Activated T-helper 1 cell treated with anti-CD3 and anti-CD28 coated beads, Interleukin-12 subunit alpha, Interleukin-12 subunit beta, Interleukin-2, Interleukin-4 antibody, amounts not matched to agents 30 ng/mL and 10 ng/mL and 1 ng/mL, durations not matched to agents 14 hours and 24 hours and 36 hours (primary cell): ENCODE measurements around the gene SPATA16. TPM values are rescaled to one million over a fixed set of nuclear protein-coding genes. Genes with fewer than 3 reads are reported as not detected.

Source experiments
- DNase-seq: peaks from one replicate; pipeline ENCODE4 v3.0.0; 2021; ENCODE audit warnings: low spot score
- H3K27ac Mint-ChIP-seq: one replicate; pipeline ENCODE4 v1.8.0; 2021; ENCODE audit warnings: mild to moderate bottlenecking, mixed read lengths
- H3K27me3 Mint-ChIP-seq: one replicate; pipeline ENCODE4 v1.8.0; 2022; ENCODE audit warnings: mild to moderate bottlenecking, moderate library complexity, mixed read lengths; ENCODE audit not compliant: insufficient read depth
- H3K36me3 Mint-ChIP-seq: one replicate; pipeline ENCODE4 v1.8.0; 2021; ENCODE audit warnings: low read depth, mixed read lengths
- H3K4me1 Mint-ChIP-seq: one replicate; pipeline ENCODE4 v1.8.0; 2021; ENCODE audit warnings: low read depth, mixed read lengths
- H3K4me3 Mint-ChIP-seq: one replicate; pipeline ENCODE4 v1.8.0; 2021; ENCODE audit warnings: mild to moderate bottlenecking, moderate library complexity, mixed read lengths
- H3K9me3 Mint-ChIP-seq: one replicate; pipeline ENCODE4 v1.8.0; 2021; ENCODE audit warnings: mixed read lengths
- intact Hi-C: fragments of 100-400 bp; cut with micrococcal nuclease; formaldehyde crosslinking; loops from one replicate; pipeline ENCODE4 v1.15.1; 2024
- total RNA-seq: library from RNA; stranded (reverse); gene quantifications from 2 replicates; pipeline ENCODE4 v1.2.3, GENCODE V29; 2022

SPATA16 gene
- total RNA-seq, 1 donor from 2014 or later = not detected

DNA sequence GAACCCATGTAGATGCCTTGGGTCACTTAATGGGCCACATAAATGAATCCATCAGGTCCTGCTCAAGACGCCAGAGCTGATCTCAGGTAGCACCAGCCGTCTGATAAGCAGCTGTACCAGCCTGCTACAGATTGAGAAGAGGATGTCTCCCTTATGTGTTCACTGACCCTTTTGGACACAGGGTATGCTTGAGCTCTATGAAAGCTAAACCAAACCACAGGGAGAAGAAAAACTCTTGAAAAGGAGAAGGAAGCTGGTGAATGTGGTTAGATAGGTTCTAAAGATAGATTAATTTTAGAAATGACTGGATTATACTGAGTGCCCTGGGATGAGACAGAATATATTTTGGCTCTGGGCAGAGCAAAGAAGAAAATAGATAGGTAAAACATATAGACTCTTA lies 187.5 kb downstream of the SPATA16 start:
- intact Hi-C loops = no loop called here
- no peak overlapping the region for H3K4me3 Mint-ChIP-seq
- no peaks in the 10 kb centered on the region for H3K4me1 Mint-ChIP-seq
- H3K27ac Mint-ChIP-seq = no peak overlapping the region
- DNase-seq = no peak
- no peaks in the 10 kb centered on the region for H3K9me3 Mint-ChIP-seq
- no peaks in the 10 kb centered on the region for H3K36me3 Mint-ChIP-seq
- H3K27me3 Mint-ChIP-seq = no peaks in the 10 kb centered on the region

DNA sequence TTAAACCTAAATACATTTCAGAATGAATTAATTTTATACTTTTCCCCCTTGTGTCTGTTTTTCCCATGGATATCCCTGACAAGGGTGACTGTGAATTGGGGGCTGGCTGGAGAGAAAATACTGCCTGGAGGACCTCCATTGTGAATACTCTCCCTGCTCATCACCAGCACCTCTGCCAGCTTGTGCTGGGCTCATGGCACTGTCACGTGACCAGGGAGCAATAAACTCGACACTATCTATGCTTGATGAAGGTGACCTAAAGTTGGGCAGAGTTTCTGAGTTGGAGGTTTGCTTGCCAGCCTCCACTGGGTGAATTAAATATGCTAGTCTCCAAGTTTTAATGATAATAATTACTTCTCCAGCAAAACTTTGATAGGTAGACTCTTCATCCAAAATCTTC lies 189.5 kb downstream of the SPATA16 start:
- Mint-ChIP-seq H3K4me1 (no peaks in the 10 kb centered on the region), H3K27ac (no peak overlapping the region), H3K9me3 (no peaks in the 10 kb centered on the region), H3K36me3 (no peaks in the 10 kb centered on the region), H3K4me3 (no peak overlapping the region), H3K27me3 (no peaks in the 10 kb centered on the region)
- intact Hi-C loops = no loop called here
- DNase-seq = no peak

DNA sequence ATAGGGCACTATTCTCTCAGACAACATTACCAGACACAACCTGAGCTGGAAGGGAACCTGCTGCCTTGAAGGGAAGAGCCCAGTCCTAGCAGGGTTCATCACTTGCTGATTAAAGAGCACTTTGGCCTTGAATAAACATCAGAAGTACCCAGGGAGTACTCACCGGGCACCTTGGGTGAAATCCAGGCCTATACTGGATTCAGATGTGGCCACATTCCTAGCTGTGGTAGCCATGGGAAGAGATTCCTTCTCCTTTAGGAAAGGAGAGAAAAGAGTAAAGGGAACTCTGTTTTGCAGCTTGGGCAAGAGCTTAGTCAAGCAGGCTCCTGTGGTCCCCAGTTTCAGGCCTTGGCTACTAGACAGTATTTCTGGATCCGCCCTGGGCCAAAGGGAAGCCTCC lies 195.0 kb downstream of the SPATA16 start:
- Mint-ChIP-seq H3K4me3 (no peak overlapping the region), H3K27me3 (peaks cover 2% of the 10 kb centered on the region), H3K36me3 (no peaks in the 10 kb centered on the region), H3K4me1 (no peaks in the 10 kb centered on the region), H3K27ac (no peak overlapping the region), H3K9me3 (no peaks in the 10 kb centered on the region)
- DNase-seq = no peak
- intact Hi-C loops = no loop called here

DNA sequence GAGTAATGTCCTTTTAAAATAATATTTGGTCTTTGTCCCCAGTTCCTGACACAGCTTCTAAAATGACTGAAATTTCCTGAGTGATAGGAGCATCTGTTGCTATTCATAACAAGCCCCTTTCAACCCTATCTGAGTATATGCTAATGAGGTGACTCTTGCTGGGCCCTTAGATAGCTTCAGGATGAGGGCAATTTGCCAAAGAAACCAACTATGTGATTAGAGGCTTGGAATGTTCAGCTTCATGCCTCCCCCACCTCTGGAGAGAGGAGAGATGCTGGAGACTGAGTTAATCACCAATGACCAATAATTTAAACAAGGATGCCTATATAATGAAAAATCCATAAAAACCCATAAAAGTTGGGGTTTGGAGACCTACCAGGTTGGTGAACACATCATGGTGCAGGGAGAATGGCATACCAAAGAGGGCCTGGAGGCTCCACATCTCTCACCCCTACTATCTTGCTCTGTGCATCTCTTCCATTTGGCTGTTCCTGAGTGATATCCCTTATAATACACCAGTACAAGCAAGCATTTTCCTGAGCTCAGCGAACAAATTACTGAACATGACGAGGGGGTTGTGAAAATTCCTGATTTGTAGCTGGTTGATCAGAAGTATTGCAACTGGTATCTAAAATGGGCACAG lies 201.3 kb downstream of the SPATA16 start:
- Mint-ChIP-seq H3K27me3 (peaks cover 2% of the 10 kb centered on the region), H3K4me1 (no peaks in the 10 kb centered on the region), H3K27ac (no peak overlapping the region), H3K36me3 (no peaks in the 10 kb centered on the region), H3K9me3 (no peaks in the 10 kb centered on the region), H3K4me3 (no peak overlapping the region)
- intact Hi-C loops = no loop called here
- DNase-seq = no peak

DNA sequence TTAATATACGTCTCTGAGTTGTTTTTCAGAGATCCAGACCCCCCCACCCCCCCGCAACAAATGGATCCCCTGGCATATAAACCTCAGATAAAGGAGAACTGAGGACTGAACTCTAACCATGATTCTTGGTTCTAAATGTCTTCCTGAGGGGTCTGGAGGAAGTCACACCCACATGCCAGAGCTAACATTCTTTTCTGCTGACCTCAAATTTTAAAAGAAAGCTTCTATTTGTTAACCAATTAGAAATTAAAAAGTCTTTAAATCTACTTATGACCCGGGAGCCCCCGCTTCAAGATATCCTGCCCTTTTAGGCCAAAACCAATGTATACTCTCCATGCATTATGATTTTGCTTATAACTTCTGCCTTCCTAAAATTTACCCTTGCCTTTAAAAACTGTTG lies 202.2 kb downstream of the SPATA16 start:
- intact Hi-C loops = no loop called here
- H3K36me3 Mint-ChIP-seq = no peaks in the 10 kb centered on the region
- H3K4me3 Mint-ChIP-seq = no peak overlapping the region
- no peak for DNase-seq
- peaks cover 2% of the 10 kb centered on the region for H3K27me3 Mint-ChIP-seq
- H3K4me1 Mint-ChIP-seq = no peaks in the 10 kb centered on the region
- no peaks in the 10 kb centered on the region for H3K9me3 Mint-ChIP-seq
- H3K27ac Mint-ChIP-seq = no peak overlapping the region

DNA sequence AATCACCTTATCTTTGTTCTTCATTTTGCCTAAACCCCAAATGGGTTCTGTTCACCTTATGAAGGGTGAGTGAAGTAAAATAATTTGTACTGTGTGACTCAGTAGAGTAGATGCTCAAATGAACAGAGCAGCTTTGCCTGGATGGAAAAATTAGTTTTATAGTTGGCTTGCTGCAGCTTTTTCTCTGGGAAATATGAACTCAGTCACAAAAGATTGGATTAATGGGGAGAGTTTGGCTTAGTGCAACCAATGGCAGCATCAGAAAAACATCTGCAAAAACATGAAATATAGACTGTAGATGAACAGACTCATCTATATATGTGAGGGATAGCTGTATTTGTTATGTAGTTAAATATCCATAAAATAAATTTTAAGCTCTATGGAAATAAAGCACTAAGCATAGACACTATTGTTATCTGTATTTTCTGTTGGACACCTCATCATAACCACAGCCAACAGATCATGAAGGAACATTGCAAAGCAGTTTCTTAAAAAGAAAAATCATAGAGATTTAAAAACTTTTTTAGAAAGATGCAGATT lies 209.2 kb downstream of the SPATA16 start:
- DNase-seq = no peak
- intact Hi-C loops = no loop called here
- H3K27me3 Mint-ChIP-seq = no peaks in the 10 kb centered on the region
- H3K9me3 Mint-ChIP-seq = no peaks in the 10 kb centered on the region
- H3K27ac Mint-ChIP-seq = no peak overlapping the region
- H3K4me3 Mint-ChIP-seq = no peak overlapping the region
- no peaks in the 10 kb centered on the region for H3K36me3 Mint-ChIP-seq
- H3K4me1 Mint-ChIP-seq = no peaks in the 10 kb centered on the region

DNA sequence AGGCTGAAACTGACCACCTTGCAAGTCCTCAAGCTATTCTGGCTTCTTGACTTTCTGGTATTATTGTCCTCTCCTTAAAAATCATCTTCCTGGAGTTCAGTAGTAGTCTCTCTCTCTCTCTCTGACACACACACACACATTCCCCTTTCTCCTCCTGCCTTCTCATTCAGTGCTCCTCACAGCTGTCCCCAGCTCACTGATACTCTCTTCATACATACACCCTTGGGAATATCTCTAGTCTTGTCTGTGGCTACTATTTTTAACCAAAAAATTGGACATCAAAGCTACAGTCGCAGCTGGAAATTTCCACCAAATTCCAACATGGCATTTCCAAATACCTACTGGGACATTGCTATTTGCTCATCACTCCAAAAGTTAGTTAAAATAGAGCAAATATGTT lies 211.6 kb downstream of the SPATA16 start:
- DNase-seq = no peak
- Mint-ChIP-seq H3K36me3 (no peaks in the 10 kb centered on the region), H3K27ac (no peak overlapping the region), H3K4me1 (no peaks in the 10 kb centered on the region), H3K4me3 (no peak overlapping the region), H3K9me3 (no peaks in the 10 kb centered on the region), H3K27me3 (no peaks in the 10 kb centered on the region)
- intact Hi-C loops = no loop called here

DNA sequence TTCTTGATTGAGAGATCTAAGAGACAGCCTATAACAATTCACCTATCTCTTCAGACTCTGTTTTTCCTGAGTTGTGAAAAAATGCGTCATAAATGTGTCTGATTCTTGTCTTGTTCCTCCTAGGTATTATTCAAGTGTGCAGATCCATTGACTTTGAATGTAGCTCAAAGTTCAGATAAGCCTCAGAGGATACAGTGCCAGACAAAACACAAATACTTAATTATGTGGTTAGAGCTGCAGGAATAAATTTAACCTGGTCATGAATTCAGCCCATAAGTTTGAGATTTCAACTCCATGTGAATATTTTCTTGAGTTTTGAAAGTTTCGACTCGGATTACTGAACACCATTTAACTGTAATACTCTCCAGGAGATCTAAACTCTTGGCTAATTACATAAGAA lies 216.5 kb downstream of the SPATA16 start:
- Mint-ChIP-seq H3K36me3 (no peaks in the 10 kb centered on the region), H3K9me3 (no peaks in the 10 kb centered on the region), H3K27me3 (no peaks in the 10 kb centered on the region), H3K4me1 (no peaks in the 10 kb centered on the region), H3K4me3 (no peak overlapping the region), H3K27ac (no peak overlapping the region)
- intact Hi-C loops = no loop called here
- DNase-seq = no peak

DNA sequence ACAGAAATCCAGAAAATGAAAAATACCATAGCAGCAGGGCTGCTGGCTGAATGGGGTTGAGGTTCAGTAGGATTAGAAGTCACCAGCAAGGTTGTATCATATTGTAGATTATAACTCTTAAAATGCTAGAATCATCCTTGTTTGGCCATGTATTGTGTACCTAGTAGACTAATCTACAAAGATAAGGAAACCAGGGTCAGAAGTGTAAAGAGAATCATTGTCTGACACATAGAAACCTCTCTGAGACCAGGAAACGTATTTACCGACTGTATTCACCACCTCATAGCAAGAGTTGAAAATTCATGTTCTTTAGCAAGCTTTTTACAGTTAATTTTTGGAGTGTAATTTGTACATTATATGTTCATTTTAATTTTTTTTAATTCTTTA lies 221.7 kb downstream of the SPATA16 start:
- intact Hi-C loops = no loop called here
- H3K27me3 Mint-ChIP-seq = no peaks in the 10 kb centered on the region
- H3K36me3 Mint-ChIP-seq = no peaks in the 10 kb centered on the region
- H3K4me3 Mint-ChIP-seq = no peak overlapping the region
- no peak overlapping the region for H3K27ac Mint-ChIP-seq
- H3K9me3 Mint-ChIP-seq = no peaks in the 10 kb centered on the region
- DNase-seq = no peak
- no peaks in the 10 kb centered on the region for H3K4me1 Mint-ChIP-seq

DNA sequence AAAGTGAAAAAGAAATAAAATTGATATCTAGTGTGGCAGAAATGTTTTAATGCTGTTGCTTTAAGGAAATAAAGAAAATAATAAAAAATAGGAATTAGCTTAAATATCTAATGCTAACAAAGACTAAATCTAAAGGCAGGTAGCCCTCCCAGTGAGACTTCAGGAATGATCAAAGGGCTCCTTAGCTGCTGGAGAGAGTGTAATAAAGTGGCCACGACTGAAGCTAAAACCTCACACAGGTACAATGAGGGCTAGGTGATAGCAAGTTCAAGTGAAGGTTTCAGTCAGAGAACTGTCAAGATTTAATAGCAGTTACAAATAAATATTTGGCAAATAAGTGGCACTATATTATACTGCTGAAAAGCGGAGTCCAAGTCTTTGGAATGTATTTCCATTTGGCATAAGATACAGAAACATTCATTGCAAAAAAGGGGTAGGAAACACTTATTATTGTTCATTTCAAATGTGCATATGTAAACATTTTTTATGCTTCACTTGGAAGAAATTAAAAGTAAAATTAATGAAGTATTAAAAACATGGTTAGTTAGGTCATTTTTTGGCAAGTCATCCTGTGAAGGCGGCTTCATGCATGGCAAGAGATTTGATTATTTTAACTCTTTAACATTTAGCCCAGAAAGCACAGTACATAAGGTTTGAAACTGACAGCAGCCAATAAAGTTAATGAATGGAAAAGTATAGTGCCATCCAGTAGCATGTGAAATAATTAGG lies 222.3 kb downstream of the SPATA16 start:
- Mint-ChIP-seq H3K27me3 (no peaks in the 10 kb centered on the region), H3K4me3 (no peak overlapping the region), H3K9me3 (no peaks in the 10 kb centered on the region), H3K4me1 (no peaks in the 10 kb centered on the region), H3K27ac (no peak overlapping the region), H3K36me3 (no peaks in the 10 kb centered on the region)
- DNase-seq = no peak
- intact Hi-C loops = no loop called here

DNA sequence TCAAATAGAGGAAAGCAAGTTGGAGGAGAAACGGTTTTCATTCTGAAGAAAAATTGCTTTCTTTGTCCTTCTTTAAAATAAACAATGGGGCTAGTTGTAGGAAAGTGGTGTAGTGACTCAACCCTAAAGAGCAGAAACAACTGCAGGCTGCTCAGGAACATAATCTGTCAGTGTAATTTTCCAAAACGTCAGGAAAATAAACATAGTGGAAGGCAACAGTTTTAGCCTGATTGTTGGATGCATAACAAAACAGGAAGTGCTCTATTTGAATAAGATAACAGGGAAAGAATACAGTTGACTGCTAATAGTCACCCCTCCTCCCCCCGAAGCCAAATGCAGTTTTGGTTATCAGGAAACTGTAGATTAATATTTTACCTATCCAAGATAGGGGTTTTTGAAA lies 222.9 kb downstream of the SPATA16 start:
- H3K36me3 Mint-ChIP-seq = no peaks in the 10 kb centered on the region
- intact Hi-C loops = no loop called here
- no peak overlapping the region for H3K4me3 Mint-ChIP-seq
- no peak for DNase-seq
- H3K27ac Mint-ChIP-seq = no peak overlapping the region
- no peaks in the 10 kb centered on the region for H3K4me1 Mint-ChIP-seq
- no peaks in the 10 kb centered on the region for H3K9me3 Mint-ChIP-seq
- H3K27me3 Mint-ChIP-seq = no peaks in the 10 kb centered on the region

DNA sequence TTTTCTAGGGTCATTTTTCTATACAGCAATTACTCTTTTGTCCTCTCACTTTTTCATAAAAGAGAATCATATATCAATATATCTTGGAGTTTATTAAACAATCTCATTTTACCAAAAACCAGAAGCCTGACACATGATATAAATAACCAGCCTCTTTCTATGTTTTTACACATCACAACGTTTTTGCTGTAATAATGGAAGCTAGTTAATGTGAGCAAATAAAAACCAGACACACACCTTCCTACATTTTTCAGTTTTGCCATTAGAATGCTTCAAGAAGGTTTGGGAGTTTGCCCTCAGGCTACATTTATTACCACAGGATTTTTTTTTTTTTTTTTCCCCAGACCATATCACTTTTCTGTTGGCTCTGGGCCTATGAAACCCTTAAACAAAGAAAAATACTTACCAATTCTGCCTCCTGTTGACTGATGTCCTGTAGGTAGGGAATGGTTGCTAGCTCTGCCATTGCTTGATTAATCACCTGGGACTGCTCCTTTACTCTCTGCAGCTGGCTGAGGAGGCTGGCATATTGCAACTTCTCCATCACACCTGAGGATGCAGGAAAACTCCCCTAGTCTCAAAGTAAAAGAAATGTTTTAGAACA lies 225.0 kb downstream of the SPATA16 start:
- Mint-ChIP-seq H3K27ac (no peak overlapping the region), H3K27me3 (no peaks in the 10 kb centered on the region), H3K4me1 (no peaks in the 10 kb centered on the region), H3K9me3 (no peaks in the 10 kb centered on the region), H3K36me3 (no peaks in the 10 kb centered on the region), H3K4me3 (no peak overlapping the region)
- intact Hi-C loops = no loop called here
- DNase-seq = no peak

DNA sequence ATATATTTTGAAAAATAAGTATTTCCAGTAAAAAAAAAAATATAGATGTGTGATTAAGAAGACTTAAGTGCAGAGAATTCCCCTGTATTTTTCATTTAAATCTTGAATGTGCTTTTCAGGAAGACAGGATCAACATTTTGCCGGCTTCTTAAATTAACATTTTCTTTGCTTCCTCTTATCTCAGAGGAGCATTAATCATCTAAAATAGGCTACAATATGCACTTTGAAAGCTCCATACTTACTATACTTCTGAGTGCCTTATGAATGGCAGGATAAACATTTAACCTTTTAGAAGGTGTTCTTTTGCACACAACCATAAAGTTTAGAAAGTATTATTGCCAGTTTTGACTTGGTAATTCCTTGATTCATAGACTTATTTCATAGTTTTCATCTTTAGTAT lies 226.2 kb downstream of the SPATA16 start:
- no peaks in the 10 kb centered on the region for H3K9me3 Mint-ChIP-seq
- H3K4me3 Mint-ChIP-seq = no peak overlapping the region
- no peak overlapping the region for H3K27ac Mint-ChIP-seq
- intact Hi-C loops = no loop called here
- H3K27me3 Mint-ChIP-seq = no peaks in the 10 kb centered on the region
- no peaks in the 10 kb centered on the region for H3K4me1 Mint-ChIP-seq
- H3K36me3 Mint-ChIP-seq = no peaks in the 10 kb centered on the region
- DNase-seq = no peak
